ENCODE results near the gene PTER. TPM values are rescaled to one million over a fixed set of nuclear protein-coding genes. Genes with fewer than 3 reads are reported as not detected.

Gene PTER
- total RNA-seq, 1 experiment from 2014 or later, result 25.8 TPM

DNA sequence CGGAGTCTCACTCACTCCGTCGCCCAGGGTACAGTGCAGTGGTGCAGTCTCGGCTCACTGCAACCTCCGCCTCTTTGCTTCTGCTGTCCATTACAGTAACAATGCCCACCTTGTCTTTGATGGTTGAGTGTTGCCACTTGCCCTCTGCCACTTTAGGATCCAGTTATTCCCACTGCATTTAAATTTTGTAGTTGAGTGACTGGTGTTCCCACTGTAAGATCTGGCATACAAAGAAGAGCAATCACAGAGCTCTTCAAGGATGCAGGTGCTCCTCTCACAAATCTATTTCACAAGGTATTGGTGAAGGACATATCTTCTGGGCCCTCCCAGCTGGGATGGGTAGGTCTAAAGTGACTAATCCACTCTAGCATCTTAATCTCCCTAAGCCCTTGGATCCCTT lies 12.6 kb downstream of the PTER start:
- RAD21 ChIA-PET (ENCODE audit: low non-redundant PET in 1 of 2, low total read pairs in 2 of 2, uncharacterized antibody in 2 of 2, unreplicated experiment in 2 of 2), result no interaction called here
- H3K27me3 ChIP-seq (ENCODE audit: insufficient read depth, low read length), result no peaks in the 10 kb centered on the region
- no peaks in the 10 kb centered on the region for H3K9me3 ChIP-seq (ENCODE audit: control insufficient read depth in 1 of 2, insufficient read depth in 1 of 2, low read depth in 1 of 2, low read length in 2 of 2)
- no peaks in the 10 kb centered on the region for H3K4me1 ChIP-seq (ENCODE audit: control insufficient read depth in 1 of 2, insufficient read depth in 2 of 2, low read length in 2 of 2)
- H3K4me3 ChIP-seq (replicated peaks in 1 of 2; ENCODE audit: low read depth in 1 of 2, low read length in 2 of 2), result no peak overlapping the region
- H3K27ac ChIP-seq (ENCODE audit: low read depth, low read length), result no peak overlapping the region
- H2AFZ ChIP-seq (ENCODE audit: low read depth, low read length, poor library complexity, severe bottlenecking), result no peak overlapping the region
- intact Hi-C loops (cut with micrococcal nuclease), result no loop called here
- TF ChIP-seq SIN3A (IDR thresholded peaks at IDR 0.05; ENCODE audit: low read depth) (no peak), EZH2phosphoT487 (IDR thresholded peaks at IDR 0.05; ENCODE audit: borderline replicate concordance) (no peak), FOSL1 (IDR thresholded peaks at IDR 0.05; ENCODE audit: low read depth) (no peak), ZFX (IDR thresholded peaks at IDR 0.05) (no peak), POLR2AphosphoS5 (IDR thresholded peaks at IDR 0.05; ENCODE audit: low read depth, low read length) (no peak), YY1 (IDR thresholded peaks at IDR 0.05; ENCODE audit: extremely low read depth, insufficient replicate concordance, low read depth, low read length) (no peak), SP1 (IDR thresholded peaks at IDR 0.05; ENCODE audit: low read depth) (no peak), EGR1 (IDR thresholded peaks at IDR 0.05; ENCODE audit: low read depth) (no peak), POLR2A (IDR thresholded peaks at IDR 0.05; ENCODE audit: borderline replicate concordance, extremely low read depth, insufficient read depth, insufficient read length) (no peak), CBX3 (IDR thresholded peaks at IDR 0.05; ENCODE audit: low read depth) (no peak), RAD21 (IDR thresholded peaks at IDR 0.05; ENCODE audit: low read depth) (no peak), ELF1 (IDR thresholded peaks at IDR 0.05; ENCODE audit: borderline replicate concordance, low read depth) (no peak), TCF7L2 (IDR thresholded peaks at IDR 0.05; ENCODE audit: borderline replicate concordance, extremely low read depth, insufficient read depth, insufficient read length) (no peak)
- TF ChIP-seq, protein P1, sequence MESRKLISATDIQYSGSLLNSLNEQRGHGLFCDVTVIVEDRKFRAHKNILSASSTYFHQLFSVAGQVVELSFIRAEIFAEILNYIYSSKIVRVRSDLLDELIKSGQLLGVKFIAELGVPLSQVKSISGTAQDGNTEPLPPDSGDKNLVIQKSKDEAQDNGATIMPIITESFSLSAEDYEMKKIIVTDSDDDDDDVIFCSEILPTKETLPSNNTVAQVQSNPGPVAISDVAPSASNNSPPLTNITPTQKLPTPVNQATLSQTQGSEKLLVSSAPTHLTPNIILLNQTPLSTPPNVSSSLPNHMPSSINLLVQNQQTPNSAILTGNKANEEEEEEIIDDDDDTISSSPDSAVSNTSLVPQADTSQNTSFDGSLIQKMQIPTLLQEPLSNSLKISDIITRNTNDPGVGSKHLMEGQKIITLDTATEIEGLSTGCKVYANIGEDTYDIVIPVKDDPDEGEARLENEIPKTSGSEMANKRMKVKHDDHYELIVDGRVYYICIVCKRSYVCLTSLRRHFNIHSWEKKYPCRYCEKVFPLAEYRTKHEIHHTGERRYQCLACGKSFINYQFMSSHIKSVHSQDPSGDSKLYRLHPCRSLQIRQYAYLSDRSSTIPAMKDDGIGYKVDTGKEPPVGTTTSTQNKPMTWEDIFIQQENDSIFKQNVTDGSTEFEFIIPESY (IDR thresholded peaks at IDR 0.05; ENCODE audit: extremely low read depth, insufficient replicate concordance, low read length), result no peak
- TF ChIP-seq, protein P2, sequence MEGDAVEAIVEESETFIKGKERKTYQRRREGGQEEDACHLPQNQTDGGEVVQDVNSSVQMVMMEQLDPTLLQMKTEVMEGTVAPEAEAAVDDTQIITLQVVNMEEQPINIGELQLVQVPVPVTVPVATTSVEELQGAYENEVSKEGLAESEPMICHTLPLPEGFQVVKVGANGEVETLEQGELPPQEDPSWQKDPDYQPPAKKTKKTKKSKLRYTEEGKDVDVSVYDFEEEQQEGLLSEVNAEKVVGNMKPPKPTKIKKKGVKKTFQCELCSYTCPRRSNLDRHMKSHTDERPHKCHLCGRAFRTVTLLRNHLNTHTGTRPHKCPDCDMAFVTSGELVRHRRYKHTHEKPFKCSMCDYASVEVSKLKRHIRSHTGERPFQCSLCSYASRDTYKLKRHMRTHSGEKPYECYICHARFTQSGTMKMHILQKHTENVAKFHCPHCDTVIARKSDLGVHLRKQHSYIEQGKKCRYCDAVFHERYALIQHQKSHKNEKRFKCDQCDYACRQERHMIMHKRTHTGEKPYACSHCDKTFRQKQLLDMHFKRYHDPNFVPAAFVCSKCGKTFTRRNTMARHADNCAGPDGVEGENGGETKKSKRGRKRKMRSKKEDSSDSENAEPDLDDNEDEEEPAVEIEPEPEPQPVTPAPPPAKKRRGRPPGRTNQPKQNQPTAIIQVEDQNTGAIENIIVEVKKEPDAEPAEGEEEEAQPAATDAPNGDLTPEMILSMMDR (IDR thresholded peaks at IDR 0.05 in 2 of 3, conservative IDR thresholded peaks at IDR 0.05 in 1 of 3; ENCODE audit: borderline replicate concordance in 1 of 3, insufficient read depth in 1 of 3, low read depth in 2 of 3, low read length in 2 of 3), result no peak
- TF ChIP-seq, protein P3, sequence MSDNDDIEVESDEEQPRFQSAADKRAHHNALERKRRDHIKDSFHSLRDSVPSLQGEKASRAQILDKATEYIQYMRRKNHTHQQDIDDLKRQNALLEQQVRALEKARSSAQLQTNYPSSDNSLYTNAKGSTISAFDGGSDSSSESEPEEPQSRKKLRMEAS (IDR thresholded peaks at IDR 0.05), result no peak
- TF ChIP-seq, protein P4, sequence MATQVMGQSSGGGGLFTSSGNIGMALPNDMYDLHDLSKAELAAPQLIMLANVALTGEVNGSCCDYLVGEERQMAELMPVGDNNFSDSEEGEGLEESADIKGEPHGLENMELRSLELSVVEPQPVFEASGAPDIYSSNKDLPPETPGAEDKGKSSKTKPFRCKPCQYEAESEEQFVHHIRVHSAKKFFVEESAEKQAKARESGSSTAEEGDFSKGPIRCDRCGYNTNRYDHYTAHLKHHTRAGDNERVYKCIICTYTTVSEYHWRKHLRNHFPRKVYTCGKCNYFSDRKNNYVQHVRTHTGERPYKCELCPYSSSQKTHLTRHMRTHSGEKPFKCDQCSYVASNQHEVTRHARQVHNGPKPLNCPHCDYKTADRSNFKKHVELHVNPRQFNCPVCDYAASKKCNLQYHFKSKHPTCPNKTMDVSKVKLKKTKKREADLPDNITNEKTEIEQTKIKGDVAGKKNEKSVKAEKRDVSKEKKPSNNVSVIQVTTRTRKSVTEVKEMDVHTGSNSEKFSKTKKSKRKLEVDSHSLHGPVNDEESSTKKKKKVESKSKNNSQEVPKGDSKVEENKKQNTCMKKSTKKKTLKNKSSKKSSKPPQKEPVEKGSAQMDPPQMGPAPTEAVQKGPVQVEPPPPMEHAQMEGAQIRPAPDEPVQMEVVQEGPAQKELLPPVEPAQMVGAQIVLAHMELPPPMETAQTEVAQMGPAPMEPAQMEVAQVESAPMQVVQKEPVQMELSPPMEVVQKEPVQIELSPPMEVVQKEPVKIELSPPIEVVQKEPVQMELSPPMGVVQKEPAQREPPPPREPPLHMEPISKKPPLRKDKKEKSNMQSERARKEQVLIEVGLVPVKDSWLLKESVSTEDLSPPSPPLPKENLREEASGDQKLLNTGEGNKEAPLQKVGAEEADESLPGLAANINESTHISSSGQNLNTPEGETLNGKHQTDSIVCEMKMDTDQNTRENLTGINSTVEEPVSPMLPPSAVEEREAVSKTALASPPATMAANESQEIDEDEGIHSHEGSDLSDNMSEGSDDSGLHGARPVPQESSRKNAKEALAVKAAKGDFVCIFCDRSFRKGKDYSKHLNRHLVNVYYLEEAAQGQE (IDR thresholded peaks at IDR 0.05; ENCODE audit: low read depth), result no peak
- TF ChIP-seq, protein P5, sequence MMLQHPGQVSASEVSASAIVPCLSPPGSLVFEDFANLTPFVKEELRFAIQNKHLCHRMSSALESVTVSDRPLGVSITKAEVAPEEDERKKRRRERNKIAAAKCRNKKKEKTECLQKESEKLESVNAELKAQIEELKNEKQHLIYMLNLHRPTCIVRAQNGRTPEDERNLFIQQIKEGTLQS (IDR thresholded peaks at IDR 0.05), result no peak
- ATAC-seq (no peak), DNase-seq (ENCODE audit: low read depth, low spot score) (no peak)
- H3K4me2 ChIP-seq (ENCODE audit: low read length), result no peak overlapping the region
- CTCF ChIA-PET, result no interaction called here
- POLR2A ChIA-PET, result interaction anchor here (1.2 kb wide), 1 partner anchor 12 kb away, joined by 3 read pairs; no protein-coding TSS in a partner anchor
- no peaks in the 10 kb centered on the region for H4K20me1 ChIP-seq (ENCODE audit: insufficient read depth)
- H3K9me2 ChIP-seq (ENCODE audit: insufficient read depth), result no peaks in the 10 kb centered on the region
- no peak overlapping the region for H3K9ac ChIP-seq (ENCODE audit: low read length)
- H3K36me3 ChIP-seq (ENCODE audit: control insufficient read depth in 1 of 2, insufficient read depth in 2 of 2, low read length in 2 of 2), result no peaks in the 10 kb centered on the region
- peaks cover 49% of the 10 kb centered on the region for H3K79me2 ChIP-seq (ENCODE audit: insufficient read depth, low read length)
- no TSS peak for BruUV-seq (replicated peaks)

Data from HCT116 (cell line).